ENCODE measurements around the gene TFB1M. TPM values are rescaled to one million over a fixed set of nuclear protein-coding genes. Genes with fewer than 3 reads are reported as not detected.

TFB1M gene
- total RNA-seq, 1 donor from 2014 or later: 15.3 TPM

- no peaks in the 10 kb centered on the region for H3K4me1 Mint-ChIP-seq (ENCODE audit: low read depth)
- H3K9me3 Mint-ChIP-seq (ENCODE audit: low read depth): no peaks in the 10 kb centered on the region
- no peak overlapping the region for H3K4me3 Mint-ChIP-seq (ENCODE audit: unreplicated experiment)
- H3K36me3 Mint-ChIP-seq (ENCODE audit: low read depth): peaks cover 13% of the 10 kb centered on the region
- TF ChIP-seq CTCF (IDR thresholded peaks at IDR 0.05): no peak
- DNase-seq (ENCODE audit: low spot score): no peak
- H3K27ac Mint-ChIP-seq (ENCODE audit: unreplicated experiment): no peak overlapping the region
- H3K27me3 Mint-ChIP-seq (ENCODE audit: low read depth): no peaks in the 10 kb centered on the region
Observed at GRCh38 chr6:155291291-155291690, 23.0 kb downstream of the TFB1M start.

- Mint-ChIP-seq H3K4me3 (ENCODE audit: unreplicated experiment) (no peak overlapping the region), H3K36me3 (ENCODE audit: low read depth) (peaks cover 13% of the 10 kb centered on the region), H3K4me1 (ENCODE audit: low read depth) (no peaks in the 10 kb centered on the region), H3K9me3 (ENCODE audit: low read depth) (no peaks in the 10 kb centered on the region), H3K27me3 (ENCODE audit: low read depth) (no peaks in the 10 kb centered on the region), H3K27ac (ENCODE audit: unreplicated experiment) (no peak overlapping the region)
- TF ChIP-seq CTCF (IDR thresholded peaks at IDR 0.05): no peak
- no peak for DNase-seq (ENCODE audit: low spot score)
Observed at GRCh38 chr6:155290491-155290890, 23.8 kb downstream of the TFB1M start.

- no peak overlapping the region for H3K4me3 Mint-ChIP-seq (ENCODE audit: unreplicated experiment)
Observed at GRCh38 chr6:155287762-155288161, 26.5 kb downstream of the TFB1M start.

GRCh38 chr6:155284775-155285174 is 29.5 kb downstream of the TFB1M start:
- Mint-ChIP-seq H3K36me3 (ENCODE audit: low read depth) (peaks cover 15% of the 10 kb centered on the region), H3K27ac (ENCODE audit: unreplicated experiment) (no peak overlapping the region), H3K4me3 (ENCODE audit: unreplicated experiment) (no peak overlapping the region), H3K27me3 (ENCODE audit: low read depth) (no peaks in the 10 kb centered on the region), H3K9me3 (ENCODE audit: low read depth) (no peaks in the 10 kb centered on the region), H3K4me1 (ENCODE audit: low read depth) (peaks cover 2% of the 10 kb centered on the region)
- TF ChIP-seq CTCF (IDR thresholded peaks at IDR 0.05): no peak
- DNase-seq (ENCODE audit: low spot score): no peak

More at GRCh38 chr6:155287762-155288161, 26.5 kb downstream of the TFB1M start:
- Mint-ChIP-seq H3K36me3 (ENCODE audit: low read depth) (peaks cover 22% of the 10 kb centered on the region), H3K27ac (ENCODE audit: unreplicated experiment) (no peak overlapping the region), H3K9me3 (ENCODE audit: low read depth) (no peaks in the 10 kb centered on the region), H3K27me3 (ENCODE audit: low read depth) (no peaks in the 10 kb centered on the region), H3K4me1 (ENCODE audit: low read depth) (no peaks in the 10 kb centered on the region)
- TF ChIP-seq CTCF (IDR thresholded peaks at IDR 0.05): no peak
- no peak for DNase-seq (ENCODE audit: low spot score)

- peaks cover 8% of the 10 kb centered on the region for H3K36me3 Mint-ChIP-seq (ENCODE audit: low read depth)
- H3K4me1 Mint-ChIP-seq (ENCODE audit: low read depth): peaks cover 24% of the 10 kb centered on the region
Observed at GRCh38 chr6:155278319-155279049, 35.8 kb downstream of the TFB1M start.

More at GRCh38 chr6:155278319-155279049, 35.8 kb downstream of the TFB1M start:
- Mint-ChIP-seq H3K9me3 (ENCODE audit: low read depth) (no peaks in the 10 kb centered on the region), H3K27ac (ENCODE audit: unreplicated experiment) (no peak overlapping the region), H3K4me3 (ENCODE audit: unreplicated experiment) (no peak overlapping the region), H3K27me3 (ENCODE audit: low read depth) (no peaks in the 10 kb centered on the region)
- TF ChIP-seq CTCF (IDR thresholded peaks at IDR 0.05): no peak
- DNase-seq (ENCODE audit: low spot score): no peak
